ENCODE data around the gene SNAPC4.

- TF ChIP-seq CTCF (IDR thresholded peaks at IDR 0.05; ENCODE audit: insufficient read depth, low read length, poor library complexity, severe bottlenecking) (no peak), EZH2phosphoT487 (conservative IDR thresholded peaks at IDR 0.05; ENCODE audit: low read length) (no peak)
Measured at GRCh38 chr9:136362450-136362784, 37.6 kb downstream of the SNAPC4 start.
